Measurements from ENCODE around the gene GAREM1. TPM values are rescaled to one million over a fixed set of nuclear protein-coding genes. Genes with fewer than 3 reads are reported as not detected.

Gene GAREM1
- total and polyA plus RNA-seq, 2 donors (not counting 3 experiments of a cell fraction or from before 2014, with no cell fraction given): 0.69 to 1.0 TPM

DNA sequence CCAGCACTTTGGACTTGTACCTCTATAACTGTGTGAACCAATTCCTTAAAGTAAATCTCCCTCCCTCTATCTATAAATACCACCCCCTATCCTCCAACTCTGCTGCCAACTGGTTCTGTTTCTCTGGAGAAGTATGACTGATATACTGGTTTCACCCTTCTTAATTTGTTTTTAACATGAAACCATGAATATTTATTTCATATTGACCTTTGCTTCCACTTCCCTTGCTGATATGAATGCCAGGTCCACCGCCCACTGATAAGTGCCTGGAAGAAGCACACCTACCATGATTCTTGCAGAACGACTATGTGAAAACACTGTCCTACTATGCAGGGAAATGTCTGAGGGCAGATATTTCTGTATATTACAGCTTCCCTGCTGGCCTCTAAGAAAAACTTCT, 131.6 kb downstream of the GAREM1 start:
- intact Hi-C loops (cut with micrococcal nuclease): no loop called here
- Histone ChIP-seq H3K4me2 (ENCODE audit: insufficient read depth, low read length) (no peak overlapping the region), H3K27ac (ENCODE audit: insufficient read depth, low read depth, low read length) (no peak overlapping the region), H4K20me1 (replicated peaks; ENCODE audit: control insufficient read depth, extremely low read depth, insufficient read depth, low read length) (no peaks in the 10 kb centered on the region), H3K27me3 (ENCODE audit: control insufficient read depth in 2 of 2, insufficient read depth in 2 of 2, low read length in 2 of 2) (no peaks in the 10 kb centered on the region), H3K9ac (replicated peaks; ENCODE audit: extremely low read depth, insufficient read depth, low read length) (no peak overlapping the region), H2AFZ (ENCODE audit: low read depth, low read length) (no peak overlapping the region), H3K9me1 (replicated peaks; ENCODE audit: control insufficient read depth, extremely low read depth, insufficient read depth, low read length) (no peaks in the 10 kb centered on the region), H3K4me3 (replicated peaks in 1 of 3; ENCODE audit: insufficient read depth in 1 of 3, low read depth in 1 of 3, low read length in 3 of 3) (no peak overlapping the region), H3K79me2 (ENCODE audit: control insufficient read depth, insufficient read depth, low read length) (no peaks in the 10 kb centered on the region), H3K4me1 (ENCODE audit: control insufficient read depth, extremely low read depth, insufficient read depth, low read length) (no peaks in the 10 kb centered on the region), H3K36me3 (ENCODE audit: control insufficient read depth in 2 of 2, extremely low read depth in 1 of 2, insufficient read depth in 2 of 2, low read length in 2 of 2) (no peaks in the 10 kb centered on the region), H3K9me3 (replicated peaks; ENCODE audit: control insufficient read depth, insufficient read depth, low read length) (no peaks in the 10 kb centered on the region)
- no TSS peak for BruUV-seq (replicated peaks)
- DNase-seq (ENCODE audit: low read depth, low spot score) (no peak), FAIRE-seq (no peak)
- TF ChIP-seq, protein P1, sequence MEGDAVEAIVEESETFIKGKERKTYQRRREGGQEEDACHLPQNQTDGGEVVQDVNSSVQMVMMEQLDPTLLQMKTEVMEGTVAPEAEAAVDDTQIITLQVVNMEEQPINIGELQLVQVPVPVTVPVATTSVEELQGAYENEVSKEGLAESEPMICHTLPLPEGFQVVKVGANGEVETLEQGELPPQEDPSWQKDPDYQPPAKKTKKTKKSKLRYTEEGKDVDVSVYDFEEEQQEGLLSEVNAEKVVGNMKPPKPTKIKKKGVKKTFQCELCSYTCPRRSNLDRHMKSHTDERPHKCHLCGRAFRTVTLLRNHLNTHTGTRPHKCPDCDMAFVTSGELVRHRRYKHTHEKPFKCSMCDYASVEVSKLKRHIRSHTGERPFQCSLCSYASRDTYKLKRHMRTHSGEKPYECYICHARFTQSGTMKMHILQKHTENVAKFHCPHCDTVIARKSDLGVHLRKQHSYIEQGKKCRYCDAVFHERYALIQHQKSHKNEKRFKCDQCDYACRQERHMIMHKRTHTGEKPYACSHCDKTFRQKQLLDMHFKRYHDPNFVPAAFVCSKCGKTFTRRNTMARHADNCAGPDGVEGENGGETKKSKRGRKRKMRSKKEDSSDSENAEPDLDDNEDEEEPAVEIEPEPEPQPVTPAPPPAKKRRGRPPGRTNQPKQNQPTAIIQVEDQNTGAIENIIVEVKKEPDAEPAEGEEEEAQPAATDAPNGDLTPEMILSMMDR (IDR thresholded peaks at IDR 0.05; ENCODE audit: extremely low read depth in 1 of 2, insufficient read depth in 1 of 2, low read depth in 1 of 2, low read length in 2 of 2): no peak
- TF ChIP-seq MYC (IDR thresholded peaks at IDR 0.05; ENCODE audit: low read depth, low read length) (no peak), EZH2 (IDR thresholded peaks at IDR 0.05; ENCODE audit: borderline replicate concordance, low read depth, low read length, severe bottlenecking) (no peak), FOS (IDR thresholded peaks at IDR 0.05; ENCODE audit: borderline replicate concordance, insufficient read depth, low read length) (no peak), JUN (IDR thresholded peaks at IDR 0.05; ENCODE audit: borderline replicate concordance, insufficient read depth, insufficient read length, low read depth) (no peak)
- ChIA-PET CTCF (interaction anchor here (1.7 kb wide), 1 partner anchor 11 kb away, joined by 4 read pairs; no protein-coding TSS in a partner anchor), POLR2A (no interaction called here)
- dilution Hi-C loops (cut with MboI; ENCODE audit: extremely low pct_ligation_motif_present, low sequenced_read_pairs): no loop called here

DNA sequence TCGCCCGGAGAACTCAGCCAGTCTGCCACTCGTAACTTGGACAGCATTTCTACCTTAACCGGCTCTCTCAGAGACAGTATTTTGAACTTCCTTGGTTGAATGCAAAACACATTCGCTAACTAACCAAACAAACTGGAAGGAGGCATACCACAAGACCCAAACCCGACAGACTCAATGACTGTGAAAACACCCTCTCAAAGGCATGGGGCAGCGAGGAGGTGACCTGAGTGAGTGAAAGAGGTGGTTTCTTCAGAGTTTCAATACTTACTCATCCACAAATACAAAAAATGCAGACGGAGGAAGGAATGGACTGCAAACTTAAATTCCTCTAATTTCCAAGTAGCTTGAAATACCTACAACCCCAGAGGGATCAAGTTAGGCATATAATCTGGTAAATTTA, 132.9 kb downstream of the GAREM1 start:
- BruUV-seq (replicated peaks): no TSS peak
- TF ChIP-seq MYC (IDR thresholded peaks at IDR 0.05; ENCODE audit: low read depth, low read length): no peak
- TF ChIP-seq JUN (IDR thresholded peaks at IDR 0.05; ENCODE audit: borderline replicate concordance, insufficient read depth, insufficient read length, low read depth): no peak
- no peak for TF ChIP-seq EZH2 (IDR thresholded peaks at IDR 0.05; ENCODE audit: borderline replicate concordance, low read depth, low read length, severe bottlenecking)
- TF ChIP-seq FOS (IDR thresholded peaks at IDR 0.05; ENCODE audit: borderline replicate concordance, insufficient read depth, low read length): no peak
- no peak for TF ChIP-seq GATA2 (IDR thresholded peaks at IDR 0.05; ENCODE audit: insufficient read depth, insufficient read length, low read depth, low read length)
- no peak for TF ChIP-seq POLR2AphosphoS5 (IDR thresholded peaks at IDR 0.05; ENCODE audit: insufficient read depth, low read depth, low read length)
- TF ChIP-seq POLR2A (IDR thresholded peaks at IDR 0.05; ENCODE audit: low read depth, low read length): no peak
- TF ChIP-seq, protein P1 (IDR thresholded peaks at IDR 0.05; ENCODE audit: extremely low read depth in 1 of 2, insufficient read depth in 1 of 2, low read depth in 1 of 2, low read length in 2 of 2): no peak
- no peak for TF ChIP-seq MAX (IDR thresholded peaks at IDR 0.05; ENCODE audit: insufficient read depth, insufficient read length)
- Histone ChIP-seq H3K36me3 (ENCODE audit: control insufficient read depth in 2 of 2, extremely low read depth in 1 of 2, insufficient read depth in 2 of 2, low read length in 2 of 2) (no peaks in the 10 kb centered on the region), H3K27me3 (ENCODE audit: control insufficient read depth in 2 of 2, insufficient read depth in 2 of 2, low read length in 2 of 2) (peaks cover 0 to 3% of the 10 kb centered on the region in 2 experiments), H3K4me1 (ENCODE audit: control insufficient read depth, extremely low read depth, insufficient read depth, low read length) (no peaks in the 10 kb centered on the region), H3K4me2 (ENCODE audit: insufficient read depth, low read length) (no peak overlapping the region), H2AFZ (ENCODE audit: low read depth, low read length) (no peak overlapping the region), H3K4me3 (replicated peaks in 1 of 3; ENCODE audit: insufficient read depth in 1 of 3, low read depth in 1 of 3, low read length in 3 of 3) (no peak overlapping the region), H3K9ac (replicated peaks; ENCODE audit: extremely low read depth, insufficient read depth, low read length) (no peak overlapping the region), H3K9me1 (replicated peaks; ENCODE audit: control insufficient read depth, extremely low read depth, insufficient read depth, low read length) (no peaks in the 10 kb centered on the region), H3K79me2 (ENCODE audit: control insufficient read depth, insufficient read depth, low read length) (no peaks in the 10 kb centered on the region), H4K20me1 (replicated peaks; ENCODE audit: control insufficient read depth, extremely low read depth, insufficient read depth, low read length) (no peaks in the 10 kb centered on the region), H3K27ac (ENCODE audit: insufficient read depth, low read depth, low read length) (no peak overlapping the region), H3K9me3 (replicated peaks; ENCODE audit: control insufficient read depth, insufficient read depth, low read length) (no peaks in the 10 kb centered on the region)
- intact Hi-C loops (cut with micrococcal nuclease) (no loop called here), dilution Hi-C loops (cut with MboI; ENCODE audit: extremely low pct_ligation_motif_present, low sequenced_read_pairs) (no loop called here)
- FAIRE-seq (no peak), DNase-seq (ENCODE audit: low read depth, low spot score) (no peak)
- ChIA-PET POLR2A (no interaction called here), CTCF (interaction anchor here (1.3 kb wide), 1 partner anchor 48 kb away, joined by 3 read pairs; no protein-coding TSS in a partner anchor)

Data from endothelial cell of umbilical vein (primary cell).